Measurements from ENCODE around the gene TBC1D24. TPM values are rescaled to one million over a fixed set of nuclear protein-coding genes. Genes with fewer than 3 reads are reported as not detected.

The TBC1D24 gene
- polyA plus RNA-seq, 1 experiment: 9.2 TPM

DNA sequence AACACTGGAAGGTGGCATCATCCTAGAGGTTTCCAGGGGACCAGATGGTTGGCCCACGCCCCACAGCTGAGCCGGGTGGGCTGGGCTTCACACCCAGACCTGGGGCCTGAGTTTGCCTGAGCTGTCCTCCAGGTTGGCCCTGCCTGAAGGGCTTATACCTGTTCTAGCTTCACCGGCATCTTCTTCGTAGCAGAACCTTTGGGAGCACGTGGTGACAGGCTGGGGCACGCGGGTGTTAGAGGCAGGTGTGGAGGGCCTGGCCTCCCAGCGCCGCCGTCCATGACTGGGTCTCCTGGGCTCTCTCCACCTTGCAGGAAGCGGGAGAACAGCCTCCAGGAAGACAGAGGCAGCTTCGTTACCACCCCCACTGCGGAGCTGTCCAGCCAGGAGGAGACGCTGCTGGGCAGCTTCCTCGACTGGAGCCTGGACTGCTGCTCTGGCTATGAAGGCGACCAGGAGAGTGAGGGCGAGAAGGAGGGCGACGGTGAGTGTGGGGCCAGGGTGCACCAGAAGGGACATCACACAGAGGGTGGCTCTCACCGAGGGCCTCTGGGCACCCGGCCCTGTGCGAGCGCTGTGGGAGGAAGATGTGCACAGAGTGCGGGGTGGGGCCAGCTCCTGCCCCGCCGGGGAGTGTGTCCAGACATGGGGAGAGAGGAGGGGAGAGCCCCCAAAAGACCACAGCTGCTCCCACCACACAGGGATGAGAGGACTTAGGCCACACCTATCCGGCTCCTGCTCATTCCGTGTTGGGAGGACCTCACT, 19.7 kb upstream of the TBC1D24 start:
- TF ChIP-seq, protein P1, sequence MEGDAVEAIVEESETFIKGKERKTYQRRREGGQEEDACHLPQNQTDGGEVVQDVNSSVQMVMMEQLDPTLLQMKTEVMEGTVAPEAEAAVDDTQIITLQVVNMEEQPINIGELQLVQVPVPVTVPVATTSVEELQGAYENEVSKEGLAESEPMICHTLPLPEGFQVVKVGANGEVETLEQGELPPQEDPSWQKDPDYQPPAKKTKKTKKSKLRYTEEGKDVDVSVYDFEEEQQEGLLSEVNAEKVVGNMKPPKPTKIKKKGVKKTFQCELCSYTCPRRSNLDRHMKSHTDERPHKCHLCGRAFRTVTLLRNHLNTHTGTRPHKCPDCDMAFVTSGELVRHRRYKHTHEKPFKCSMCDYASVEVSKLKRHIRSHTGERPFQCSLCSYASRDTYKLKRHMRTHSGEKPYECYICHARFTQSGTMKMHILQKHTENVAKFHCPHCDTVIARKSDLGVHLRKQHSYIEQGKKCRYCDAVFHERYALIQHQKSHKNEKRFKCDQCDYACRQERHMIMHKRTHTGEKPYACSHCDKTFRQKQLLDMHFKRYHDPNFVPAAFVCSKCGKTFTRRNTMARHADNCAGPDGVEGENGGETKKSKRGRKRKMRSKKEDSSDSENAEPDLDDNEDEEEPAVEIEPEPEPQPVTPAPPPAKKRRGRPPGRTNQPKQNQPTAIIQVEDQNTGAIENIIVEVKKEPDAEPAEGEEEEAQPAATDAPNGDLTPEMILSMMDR (IDR thresholded peaks at IDR 0.05; ENCODE audit: insufficient read depth, low read depth, low read length): no peak
- Histone ChIP-seq H3K27me3 (ENCODE audit: control insufficient read depth, insufficient read depth, low read length) (no peaks in the 10 kb centered on the region), H3K4me3 (ENCODE audit: low read depth, low read length) (no peak overlapping the region), H3K36me3 (ENCODE audit: control insufficient read depth, insufficient read depth, low read length) (peaks cover 18% of the 10 kb centered on the region)
- POLR2A ChIA-PET: no interaction called here
- no peak for DNase-seq (ENCODE audit: low read depth)
- CTCF ChIA-PET: interaction anchor here (0.6 to 0.7 kb wide), 2 partner anchors 46 to 115 kb away, joined by 3 read pairs; no protein-coding TSS in a partner anchor

DNA sequence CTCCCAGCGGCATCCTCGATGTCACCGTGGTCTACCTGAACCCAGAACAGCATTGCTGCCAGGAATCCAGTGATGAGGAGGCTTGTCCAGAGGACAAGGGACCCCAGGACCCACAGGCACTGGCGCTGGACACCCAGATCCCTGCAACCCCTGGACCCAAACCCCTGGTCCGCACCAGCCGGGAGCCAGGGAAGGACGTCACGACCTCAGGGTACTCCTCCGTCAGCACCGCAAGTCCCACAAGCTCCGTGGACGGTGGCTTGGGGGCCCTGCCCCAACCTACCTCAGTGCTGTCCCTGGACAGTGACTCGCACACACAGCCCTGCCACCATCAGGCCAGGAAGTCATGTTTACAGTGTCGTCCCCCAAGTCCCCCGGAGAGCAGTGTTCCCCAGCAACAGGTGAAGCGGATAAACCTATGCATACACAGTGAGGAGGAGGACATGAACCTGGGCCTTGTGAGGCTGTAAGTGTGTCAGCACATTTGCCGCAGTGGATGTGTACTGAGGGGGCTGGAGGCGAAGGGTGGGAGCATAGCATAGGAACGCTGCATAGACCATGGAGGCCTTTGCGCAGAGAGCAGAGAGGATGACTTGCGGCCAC, 18.3 kb upstream of the TBC1D24 start:
- Histone ChIP-seq H3K27me3 (ENCODE audit: control insufficient read depth, insufficient read depth, low read length) (no peaks in the 10 kb centered on the region), H3K36me3 (ENCODE audit: control insufficient read depth, insufficient read depth, low read length) (peaks cover 18% of the 10 kb centered on the region), H3K4me3 (ENCODE audit: low read depth, low read length) (no peak overlapping the region)
- POLR2A ChIA-PET: no interaction called here
- DNase-seq (ENCODE audit: low read depth): no peak
- TF ChIP-seq, protein P1 (IDR thresholded peaks at IDR 0.05; ENCODE audit: insufficient read depth, low read depth, low read length): no peak
- CTCF ChIA-PET: no interaction called here

DNA sequence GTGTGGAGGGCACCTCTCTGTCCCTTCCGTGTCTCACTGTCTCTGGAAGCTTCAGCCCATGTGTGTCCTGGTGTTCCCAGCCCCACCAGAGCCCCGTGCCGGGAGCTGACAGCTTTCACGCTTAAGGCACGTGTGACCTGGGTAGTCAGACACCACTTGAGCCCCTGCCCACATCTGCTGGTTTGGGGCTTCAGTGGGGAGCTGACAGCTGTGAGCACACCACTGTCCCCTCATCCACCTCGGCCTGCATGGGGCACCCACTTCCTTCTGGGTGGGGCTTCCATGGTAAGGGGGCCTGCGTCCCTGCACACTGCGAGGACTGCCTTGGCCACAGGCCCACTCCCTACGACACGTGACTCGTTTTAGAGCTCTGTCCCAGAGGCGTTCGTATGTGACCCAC, 17.7 kb upstream of the TBC1D24 start:
- ChIA-PET POLR2A (no interaction called here), CTCF (no interaction called here)
- TF ChIP-seq, protein P1 (IDR thresholded peaks at IDR 0.05; ENCODE audit: insufficient read depth, low read depth, low read length): no peak
- H3K36me3 ChIP-seq (ENCODE audit: control insufficient read depth, insufficient read depth, low read length): peaks cover 15% of the 10 kb centered on the region
- H3K4me3 ChIP-seq (ENCODE audit: low read depth, low read length): no peak overlapping the region
- no peak for DNase-seq (ENCODE audit: low read depth)
- no peaks in the 10 kb centered on the region for H3K27me3 ChIP-seq (ENCODE audit: control insufficient read depth, insufficient read depth, low read length)

DNA sequence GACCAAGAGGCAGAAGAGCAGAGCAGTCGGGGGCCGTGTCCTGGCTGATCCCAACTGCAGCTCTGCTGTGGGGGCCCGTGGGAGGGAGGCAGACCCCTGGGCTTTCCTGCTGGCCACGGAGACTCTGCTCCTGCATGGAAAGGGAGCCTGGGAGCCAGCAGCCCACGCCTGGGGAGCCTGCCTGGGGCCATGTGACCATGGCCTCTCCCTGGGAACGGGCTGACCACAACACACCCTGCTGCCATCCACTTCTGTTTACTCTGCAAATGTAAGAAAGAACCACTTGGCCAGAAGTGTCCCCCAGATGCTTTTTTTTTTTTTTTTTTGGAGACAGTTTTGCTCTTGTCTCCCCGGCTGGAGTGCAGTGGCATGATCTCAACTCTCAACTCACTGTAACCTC, 17.0 kb upstream of the TBC1D24 start:
- H3K27me3 ChIP-seq (ENCODE audit: control insufficient read depth, insufficient read depth, low read length): no peaks in the 10 kb centered on the region
- H3K4me3 ChIP-seq (ENCODE audit: low read depth, low read length): no peak overlapping the region
- ChIA-PET CTCF (interaction anchor here (0.9 kb wide), 1 partner anchor 19 kb away, joined by 3 read pairs; no protein-coding TSS in a partner anchor), POLR2A (no interaction called here)
- DNase-seq (ENCODE audit: low read depth): no peak
- H3K36me3 ChIP-seq (ENCODE audit: control insufficient read depth, insufficient read depth, low read length): peaks cover 15% of the 10 kb centered on the region
- TF ChIP-seq, protein P1 (IDR thresholded peaks at IDR 0.05; ENCODE audit: insufficient read depth, low read depth, low read length): no peak

DNA sequence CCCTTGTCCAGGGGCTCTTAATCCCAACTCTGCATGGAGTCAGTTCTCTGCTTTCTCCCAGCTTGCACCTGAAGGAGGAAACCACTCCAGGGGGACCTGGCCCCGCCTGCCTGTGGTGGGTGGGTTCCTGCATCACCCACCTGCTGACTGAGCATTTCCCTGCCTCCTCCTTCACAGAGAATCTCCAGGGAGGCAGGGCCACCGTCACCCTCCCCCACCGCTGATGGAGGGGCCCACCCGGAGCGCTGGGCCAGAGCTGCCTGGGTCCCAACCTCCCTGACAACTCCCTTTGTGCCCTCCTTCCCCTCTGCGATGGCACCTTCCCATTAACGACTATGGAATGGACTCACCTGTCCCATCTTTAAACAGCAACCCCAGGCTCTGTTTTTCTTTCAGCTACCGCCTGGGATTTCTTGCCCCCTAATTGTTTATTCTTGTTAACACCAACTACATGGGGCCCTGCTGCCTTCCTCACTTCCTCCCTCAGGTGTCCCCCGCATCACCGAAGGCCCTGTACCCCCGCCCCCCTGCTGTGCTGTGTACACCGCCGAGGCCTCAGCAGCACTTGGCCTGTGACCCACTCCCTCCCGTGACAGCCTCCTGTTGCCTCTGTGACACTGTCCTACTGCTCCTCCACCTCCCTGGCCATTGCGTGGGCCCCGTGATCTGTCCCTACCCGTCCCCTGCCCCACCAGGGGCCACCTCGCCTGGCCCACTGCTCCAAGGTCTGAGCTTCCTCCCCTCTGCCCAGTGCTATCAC, 15.9 kb upstream of the TBC1D24 start:
- DNase-seq (ENCODE audit: low read depth): no peak
- CTCF ChIA-PET: interaction anchor here (0.9 to 2.6 kb wide), 2 partner anchors 20 to 42 kb away, joined by 3 to 6 read pairs; no protein-coding TSS in a partner anchor
- Histone ChIP-seq H3K27me3 (ENCODE audit: control insufficient read depth, insufficient read depth, low read length) (no peaks in the 10 kb centered on the region), H3K36me3 (ENCODE audit: control insufficient read depth, insufficient read depth, low read length) (peaks cover 9% of the 10 kb centered on the region), H3K4me3 (ENCODE audit: low read depth, low read length) (peak overlapping the region; percentile 58)
- TF ChIP-seq, protein P1 (IDR thresholded peaks at IDR 0.05; ENCODE audit: insufficient read depth, low read depth, low read length): no peak
- POLR2A ChIA-PET: no interaction called here

All from BJ (cell line).